HepG2 (cell line): ENCODE results near the gene ATAD3C.

Experiments
- EZH2 ChIP-seq: conservative IDR thresholded peaks from 2 replicates; pipeline ENCODE4 v1.6.1; 2012; ENCODE audit warnings: mild to moderate bottlenecking, low read depth, low read length, moderate library complexity
- KLF13 ChIP-seq: sonication (generic); formaldehyde crosslinking; IDR thresholded peaks from 2 replicates; pipeline ENCODE4 v1.4.0; 2020; ENCODE audit warnings: mild to moderate bottlenecking, missing genetic modification reagents
- MEF2D ChIP-seq: sonication (generic); formaldehyde crosslinking; IDR thresholded peaks from 2 replicates; pipeline ENCODE4 v1.5.1; 2020; ENCODE audit warnings: mild to moderate bottlenecking, missing genetic modification reagents
- MLLT10 ChIP-seq: sonication (generic); formaldehyde crosslinking; IDR thresholded peaks from 2 replicates; pipeline ENCODE4 v1.4.0; 2020; ENCODE audit warnings: missing genetic modification reagents
- NR2C2 ChIP-seq: sonication (generic); formaldehyde crosslinking; IDR thresholded peaks from 2 replicates; pipeline ENCODE4 v1.4.0; 2020; ENCODE audit warnings: missing genetic modification reagents, mild to moderate bottlenecking, moderate library complexity, borderline replicate concordance
- SIX1 ChIP-seq: sonication (generic); formaldehyde crosslinking; IDR thresholded peaks from 2 replicates; pipeline ENCODE4 v1.4.0; 2020; ENCODE audit warnings: missing genetic modification reagents, borderline replicate concordance
- ZNF274 ChIP-seq: sonication (generic); formaldehyde crosslinking; IDR thresholded peaks from 2 replicates; pipeline ENCODE4 v1.5.1; 2020; ENCODE audit warnings: mild to moderate bottlenecking, missing genetic modification reagents
- ZNF432 ChIP-seq: sonication (generic); formaldehyde crosslinking; IDR thresholded peaks from 2 replicates; pipeline ENCODE4 v1.5.0; 2020; ENCODE audit warnings: missing genetic modification reagents, mild to moderate bottlenecking, borderline replicate concordance
- TF ChIP-seq, protein P1 (sequence below): IDR thresholded peaks from 2 replicates; pipeline ENCODE4 v1.6.1; 2016; ENCODE audit warnings: low read depth, missing genetic modification reagents, missing compliant biosample characterization
- TF ChIP-seq, protein P2 (sequence below): sonication (generic); formaldehyde crosslinking; IDR thresholded peaks from 2 replicates; pipeline ENCODE4 v1.9.0; 2021; ENCODE audit warnings: missing genetic modification reagents, borderline replicate concordance

DNA sequence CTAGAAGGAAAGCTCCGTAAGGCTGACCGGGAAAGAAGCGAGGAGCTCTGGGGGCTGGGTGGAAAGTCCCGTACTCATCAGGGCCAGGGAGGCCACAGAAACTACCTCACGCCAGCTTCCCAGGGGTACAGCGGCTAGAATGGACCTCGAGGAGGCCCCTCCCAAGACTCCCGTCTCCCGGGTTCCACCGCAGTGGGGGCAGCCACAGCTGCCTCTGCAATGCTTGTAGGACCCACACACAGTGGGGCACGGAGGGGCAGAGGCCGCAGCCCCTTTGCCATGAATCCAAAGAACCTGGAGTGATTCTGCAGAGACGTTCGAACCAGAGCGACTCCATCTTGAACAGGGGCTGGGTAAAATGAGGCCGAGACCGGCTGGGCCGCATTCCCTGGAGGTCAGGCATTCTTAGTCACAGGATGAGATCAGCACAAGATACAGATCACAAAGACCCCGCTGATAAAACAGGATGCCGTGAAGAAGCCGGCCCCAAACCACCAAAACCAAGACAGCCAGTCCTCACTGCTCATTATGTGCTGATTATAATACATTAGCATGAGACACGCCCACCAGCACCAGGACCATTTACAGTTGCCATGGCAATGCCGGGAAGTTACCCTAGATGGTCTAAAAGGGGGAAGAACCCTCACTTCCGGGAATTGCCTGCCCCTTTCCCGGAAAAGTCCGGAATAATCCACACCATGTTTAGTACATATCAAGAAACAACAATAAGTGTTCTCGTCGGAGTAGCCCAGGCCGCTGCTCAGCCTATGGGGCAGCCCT is 26.8 kb upstream of the ATAD3C start:
- TF ChIP-seq KLF13 (CRISPR knock-in tag) (no peak), EZH2 (no peak), ZNF432 (CRISPR knock-in tag) (no peak), ZNF274 (CRISPR knock-in tag) (no peak), MLLT10 (no peak), SIX1 (CRISPR knock-in tag) (no peak), NR2C2 (CRISPR knock-in tag) (no peak), MEF2D (no peak)
- TF ChIP-seq, protein P1, sequence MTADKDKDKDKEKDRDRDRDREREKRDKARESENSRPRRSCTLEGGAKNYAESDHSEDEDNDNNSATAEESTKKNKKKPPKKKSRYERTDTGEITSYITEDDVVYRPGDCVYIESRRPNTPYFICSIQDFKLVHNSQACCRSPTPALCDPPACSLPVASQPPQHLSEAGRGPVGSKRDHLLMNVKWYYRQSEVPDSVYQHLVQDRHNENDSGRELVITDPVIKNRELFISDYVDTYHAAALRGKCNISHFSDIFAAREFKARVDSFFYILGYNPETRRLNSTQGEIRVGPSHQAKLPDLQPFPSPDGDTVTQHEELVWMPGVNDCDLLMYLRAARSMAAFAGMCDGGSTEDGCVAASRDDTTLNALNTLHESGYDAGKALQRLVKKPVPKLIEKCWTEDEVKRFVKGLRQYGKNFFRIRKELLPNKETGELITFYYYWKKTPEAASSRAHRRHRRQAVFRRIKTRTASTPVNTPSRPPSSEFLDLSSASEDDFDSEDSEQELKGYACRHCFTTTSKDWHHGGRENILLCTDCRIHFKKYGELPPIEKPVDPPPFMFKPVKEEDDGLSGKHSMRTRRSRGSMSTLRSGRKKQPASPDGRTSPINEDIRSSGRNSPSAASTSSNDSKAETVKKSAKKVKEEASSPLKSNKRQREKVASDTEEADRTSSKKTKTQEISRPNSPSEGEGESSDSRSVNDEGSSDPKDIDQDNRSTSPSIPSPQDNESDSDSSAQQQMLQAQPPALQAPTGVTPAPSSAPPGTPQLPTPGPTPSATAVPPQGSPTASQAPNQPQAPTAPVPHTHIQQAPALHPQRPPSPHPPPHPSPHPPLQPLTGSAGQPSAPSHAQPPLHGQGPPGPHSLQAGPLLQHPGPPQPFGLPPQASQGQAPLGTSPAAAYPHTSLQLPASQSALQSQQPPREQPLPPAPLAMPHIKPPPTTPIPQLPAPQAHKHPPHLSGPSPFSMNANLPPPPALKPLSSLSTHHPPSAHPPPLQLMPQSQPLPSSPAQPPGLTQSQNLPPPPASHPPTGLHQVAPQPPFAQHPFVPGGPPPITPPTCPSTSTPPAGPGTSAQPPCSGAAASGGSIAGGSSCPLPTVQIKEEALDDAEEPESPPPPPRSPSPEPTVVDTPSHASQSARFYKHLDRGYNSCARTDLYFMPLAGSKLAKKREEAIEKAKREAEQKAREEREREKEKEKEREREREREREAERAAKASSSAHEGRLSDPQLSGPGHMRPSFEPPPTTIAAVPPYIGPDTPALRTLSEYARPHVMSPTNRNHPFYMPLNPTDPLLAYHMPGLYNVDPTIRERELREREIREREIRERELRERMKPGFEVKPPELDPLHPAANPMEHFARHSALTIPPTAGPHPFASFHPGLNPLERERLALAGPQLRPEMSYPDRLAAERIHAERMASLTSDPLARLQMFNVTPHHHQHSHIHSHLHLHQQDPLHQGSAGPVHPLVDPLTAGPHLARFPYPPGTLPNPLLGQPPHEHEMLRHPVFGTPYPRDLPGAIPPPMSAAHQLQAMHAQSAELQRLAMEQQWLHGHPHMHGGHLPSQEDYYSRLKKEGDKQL = no peak
- TF ChIP-seq, protein P2, sequence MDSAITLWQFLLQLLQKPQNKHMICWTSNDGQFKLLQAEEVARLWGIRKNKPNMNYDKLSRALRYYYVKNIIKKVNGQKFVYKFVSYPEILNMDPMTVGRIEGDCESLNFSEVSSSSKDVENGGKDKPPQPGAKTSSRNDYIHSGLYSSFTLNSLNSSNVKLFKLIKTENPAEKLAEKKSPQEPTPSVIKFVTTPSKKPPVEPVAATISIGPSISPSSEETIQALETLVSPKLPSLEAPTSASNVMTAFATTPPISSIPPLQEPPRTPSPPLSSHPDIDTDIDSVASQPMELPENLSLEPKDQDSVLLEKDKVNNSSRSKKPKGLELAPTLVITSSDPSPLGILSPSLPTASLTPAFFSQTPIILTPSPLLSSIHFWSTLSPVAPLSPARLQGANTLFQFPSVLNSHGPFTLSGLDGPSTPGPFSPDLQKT (CRISPR knock-in tag) = no peak
